GM12878 (cell line): Measurements from ENCODE around the gene RPL19. TPM values are rescaled to one million over a fixed set of nuclear protein-coding genes. Genes with fewer than 3 reads are reported as not detected.
A peak's percentile ranks its signal among the peaks of the same experiment; 100 is the strongest.

Source experiments
- BMI1 ChIP-seq: fragments of 450-650 bp; IDR thresholded peaks from 2 replicates; pipeline ENCODE4 v1.6.1; 2016; ENCODE audit warnings: mild to moderate bottlenecking, moderate library complexity, borderline replicate concordance
- CHD2 ChIP-seq: IDR thresholded peaks from 2 replicates; pipeline ENCODE4 v1.6.1; 2011; ENCODE audit warnings: low read depth, low read length, improper control_type of control experiment, borderline replicate concordance
- EED ChIP-seq: sonication (generic); IDR thresholded peaks from 2 replicates; pipeline ENCODE4 v1.6.1; 2016; ENCODE audit warnings: antibody characterized with exemption, low read depth
- ELK1 ChIP-seq: IDR thresholded peaks from 2 replicates; pipeline ENCODE4 v1.6.1; 2012; ENCODE audit warnings: low read depth, low read length, improper control_type of control experiment
- HDAC6 ChIP-seq: fragments of 200-600 bp; sonication (generic); IDR thresholded peaks from one replicate; pipeline ENCODE4 v1.8.0; 2017; ENCODE audit warnings: antibody characterized with exemption; ENCODE audit not compliant: unreplicated experiment
- HSF1 ChIP-seq: fragments of 150-350 bp; IDR thresholded peaks from 2 replicates; pipeline ENCODE4 v1.6.1; 2014; ENCODE audit warnings: mild to moderate bottlenecking, low read depth, low read length
- JUNB ChIP-seq: IDR thresholded peaks from 2 replicates; pipeline ENCODE4 v1.6.1; 2016; ENCODE audit warnings: antibody characterized with exemption, mild to moderate bottlenecking
- KAT2A ChIP-seq: conservative IDR thresholded peaks from 2 replicates; pipeline ENCODE4 v1.6.1; 2011; ENCODE audit warnings: low read depth, low read length; ENCODE audit not compliant: control insufficient read depth
- MLLT1 ChIP-seq: fragments of 450-650 bp; IDR thresholded peaks from 2 replicates; pipeline ENCODE4 v1.6.1; 2016; ENCODE audit warnings: mild to moderate bottlenecking
- MTA3 ChIP-seq: IDR thresholded peaks from 2 replicates; pipeline ENCODE4 v1.6.1; 2012; ENCODE audit warnings: low read length, inconsistent platforms, borderline replicate concordance
- PML ChIP-seq: IDR thresholded peaks from 2 replicates; pipeline ENCODE4 v1.6.1; 2012; ENCODE audit warnings: low read length, inconsistent platforms
- POLR2A ChIP-seq: IDR thresholded peaks from 2 replicates; pipeline ENCODE4 v1.6.1; 2011; ENCODE audit warnings: low read depth, mild to moderate bottlenecking, low read length
- POLR2AphosphoS5 ChIP-seq: IDR thresholded peaks from 2 replicates; pipeline ENCODE4 v1.6.1; 2011; ENCODE audit warnings: mild to moderate bottlenecking, low read length, inconsistent platforms
- RELA ChIP-seq: fragments of 450-650 bp; IDR thresholded peaks from 2 replicates; pipeline ENCODE4 v1.8.0; 2014; ENCODE audit warnings: borderline replicate concordance; ENCODE audit not compliant: partially characterized antibody
- RELB ChIP-seq: fragments of 450-650 bp; IDR thresholded peaks from 2 replicates; pipeline ENCODE4 v1.6.1; 2017; ENCODE audit warnings: low read depth, mild to moderate bottlenecking, moderate library complexity
- SIN3A ChIP-seq: IDR thresholded peaks from 2 replicates; pipeline ENCODE4 v1.6.1; 2012; ENCODE audit warnings: low read depth, low read length, improper control_type of control experiment
- SMAD1 ChIP-seq: fragments of 450-650 bp; IDR thresholded peaks from 2 replicates; pipeline ENCODE4 v1.6.1; 2018; ENCODE audit warnings: mild to moderate bottlenecking, low read depth; ENCODE audit not compliant: partially characterized antibody
- STAT1 ChIP-seq: fragments of 450-650 bp; conservative IDR thresholded peaks from 2 replicates; pipeline ENCODE4 v1.6.1; 2014; ENCODE audit warnings: antibody characterized with exemption, mild to moderate bottlenecking
- TAF1 ChIP-seq: IDR thresholded peaks from 2 replicates; pipeline ENCODE4 v1.6.1; 2011; ENCODE audit warnings: mild to moderate bottlenecking, low read depth, low read length, borderline replicate concordance
- USF1 ChIP-seq: IDR thresholded peaks from 2 replicates; pipeline ENCODE4 v1.6.1; 2011; ENCODE audit warnings: borderline replicate concordance, low read depth, mild to moderate bottlenecking, moderate library complexity, mixed read lengths, low read length; ENCODE audit not compliant: insufficient read depth; ENCODE audit errors: extremely low read length
- ZBTB33 ChIP-seq: fragments of 450-650 bp; IDR thresholded peaks from 2 replicates; pipeline ENCODE4 v1.6.1; 2017; ENCODE audit warnings: mild to moderate bottlenecking
- polyA plus RNA-seq, 11 experiments: library from polyadenylated mRNA; depleted of rRNA in 4 of 11; unstranded in 6 of 11; stranded (reverse) in 5 of 11; fragments of >200 nt; fragmentation: Nextera tagmentation in 4 of 11; fragmentation: Illumina TruSeq in 1 of 11; extraction: Ambion mirVana in 4 of 11; extraction: Trizol in 1 of 11; gene quantifications; 1 replicate in 1 of 11; 2 replicates in 10 of 11; pipeline versions ENCODE4 v1.2.1 to v1.2.3, GENCODE V29; 2011 to 2016; ENCODE audit warnings: inconsistent platforms in 2 of 11, missing spikeins in 2 of 11, low read depth in 1 of 11
- total RNA-seq, 4 experiments: library from RNA; depleted of rRNA in 3 of 4; stranded (reverse); fragments of >200 nt in 3 of 4; fragmentation: Illumina TruSeq in 1 of 4; extraction: Trizol in 1 of 4; gene quantifications; 2 replicates each; pipeline versions ENCODE4 v1.2.1 to v1.2.3, GENCODE V29; 2013 to 2021

The RPL19 gene
- total and polyA plus RNA-seq, 10 of the 15 experiments (the other 5 are each of a cell fraction or from before 2014, with no cell fraction given) = 1,862 to 5,536 (median 3,836) TPM

- TF ChIP-seq RELB (peak; percentile 81), RELA (peak; percentile 24), POLR2AphosphoS5 (peak; percentile 99), ZBTB33 (no peak), MLLT1 (peak; percentile 55), EED (no peak), USF1 (peak; percentile 30), HDAC6 (peak; percentile 60), HSF1 (0 out of 2 replicates have a peak, but pooled peaks have one; percentile 53), PML (peak; percentile 98), MTA3 (0 out of 2 replicates have a peak, but pooled peaks have one; percentile 51), TAF1 (peak; percentile 98), STAT1 (peak; percentile 59; the same call in 1 of the 2 replicates), CHD2 (0 out of 2 replicates have a peak, but pooled peaks have one; percentile 29), BMI1 (no peak), KAT2A (no peak), JUNB (peak; percentile 22; the same call in 1 of the 2 replicates), SMAD1 (peak; percentile 35), POLR2A (peak; percentile 98), SIN3A (peak; percentile 75), ELK1 (peak; percentile 6; the same call in 1 of the 2 replicates)
Observed at GRCh38 chr17:39200070-39200879, at the start of gene RPL19 (continued).
